GM12874 (cell line): Measurements from ENCODE around the gene UBE2F.

ENCODE experiments used
- TF ChIP-seq, protein P1 (sequence below): IDR thresholded peaks from 2 replicates; pipeline ENCODE4 v1.5.1; 2011; ENCODE audit warnings: low read depth, mild to moderate bottlenecking, control low read depth, low read length, moderate library complexity; ENCODE audit not compliant: insufficient read depth

Gene UBE2F

GRCh38 chr2:237982039-237982725 is 15.4 kb downstream of the UBE2F start:
- TF ChIP-seq, protein P1, sequence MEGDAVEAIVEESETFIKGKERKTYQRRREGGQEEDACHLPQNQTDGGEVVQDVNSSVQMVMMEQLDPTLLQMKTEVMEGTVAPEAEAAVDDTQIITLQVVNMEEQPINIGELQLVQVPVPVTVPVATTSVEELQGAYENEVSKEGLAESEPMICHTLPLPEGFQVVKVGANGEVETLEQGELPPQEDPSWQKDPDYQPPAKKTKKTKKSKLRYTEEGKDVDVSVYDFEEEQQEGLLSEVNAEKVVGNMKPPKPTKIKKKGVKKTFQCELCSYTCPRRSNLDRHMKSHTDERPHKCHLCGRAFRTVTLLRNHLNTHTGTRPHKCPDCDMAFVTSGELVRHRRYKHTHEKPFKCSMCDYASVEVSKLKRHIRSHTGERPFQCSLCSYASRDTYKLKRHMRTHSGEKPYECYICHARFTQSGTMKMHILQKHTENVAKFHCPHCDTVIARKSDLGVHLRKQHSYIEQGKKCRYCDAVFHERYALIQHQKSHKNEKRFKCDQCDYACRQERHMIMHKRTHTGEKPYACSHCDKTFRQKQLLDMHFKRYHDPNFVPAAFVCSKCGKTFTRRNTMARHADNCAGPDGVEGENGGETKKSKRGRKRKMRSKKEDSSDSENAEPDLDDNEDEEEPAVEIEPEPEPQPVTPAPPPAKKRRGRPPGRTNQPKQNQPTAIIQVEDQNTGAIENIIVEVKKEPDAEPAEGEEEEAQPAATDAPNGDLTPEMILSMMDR: no peak

GRCh38 chr2:237983922-237984321 is 17.1 kb downstream of the UBE2F start:
- TF ChIP-seq, protein P1: no peak

DNA sequence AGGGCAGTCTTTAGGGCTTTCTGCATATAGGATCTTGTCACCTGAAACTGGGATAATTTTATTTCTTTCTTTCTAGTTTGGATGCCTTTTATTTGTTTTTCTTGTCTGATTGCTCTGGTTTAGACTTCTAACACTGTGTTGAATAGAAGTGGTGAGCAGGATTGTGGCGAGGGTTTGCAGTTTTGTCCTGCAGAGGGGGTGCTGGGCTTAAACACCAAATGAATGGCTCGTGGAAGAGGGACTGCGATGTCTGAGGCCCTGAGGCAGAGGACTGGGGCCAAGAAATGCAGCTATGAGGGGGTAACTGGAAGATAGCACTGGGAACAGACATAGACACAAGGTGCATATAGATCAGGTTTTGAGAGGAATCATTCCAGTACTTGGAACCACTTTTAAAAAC is 20.5 kb downstream of the UBE2F start:
- TF ChIP-seq, protein P1: no peak

GRCh38 chr2:237993701-237994100 is 26.9 kb downstream of the UBE2F start:
- TF ChIP-seq, protein P1: no peak

DNA sequence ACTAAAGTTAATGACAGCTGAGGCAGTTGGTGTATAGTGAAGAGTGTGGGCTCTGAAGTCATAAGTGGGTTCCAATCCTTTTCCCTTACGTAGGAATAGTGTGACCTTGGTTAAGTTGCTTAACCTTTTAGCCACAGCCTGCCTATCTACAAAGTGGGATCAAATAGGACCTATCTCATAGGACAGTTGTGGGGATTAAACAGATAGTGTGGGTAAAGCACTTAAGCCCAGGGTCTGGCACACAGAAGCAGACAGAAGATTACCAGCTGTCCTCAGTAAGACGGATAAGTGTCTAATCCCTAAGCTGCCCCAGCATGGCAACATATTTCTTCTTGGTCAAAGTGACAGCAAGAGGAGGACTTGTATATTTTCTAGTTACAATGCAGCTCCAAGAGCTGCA is 28.2 kb downstream of the UBE2F start:
- TF ChIP-seq, protein P1: no peak

- TF ChIP-seq, protein P1: no peak
Observed at GRCh38 chr2:237996021-237996593, 29.3 kb downstream of the UBE2F start.

GRCh38 chr2:237997521-237997920 is 30.7 kb downstream of the UBE2F start:
- TF ChIP-seq, protein P1: no peak
